HEK293 (cell line): ENCODE measurements around the gene ZNF530.

ENCODE experiments used
- GLIS1 ChIP-seq: fragments of 450-650 bp; formaldehyde crosslinking; IDR thresholded peaks from 2 replicates; pipeline ENCODE4 v1.5.1; 2016; ENCODE audit warnings: missing biosample characterization, missing genetic modification characterization
- KLF7 ChIP-seq: fragments of 450-650 bp; formaldehyde crosslinking; IDR thresholded peaks from 2 replicates; pipeline ENCODE4 v1.5.1; 2016; ENCODE audit warnings: missing biosample characterization, missing genetic modification characterization, borderline replicate concordance
- MEIS1 ChIP-seq: sonication (generic); formaldehyde crosslinking; IDR thresholded peaks from 2 replicates; pipeline ENCODE4 v1.8.1; 2022; ENCODE audit warnings: missing genetic modification reagents, mild to moderate bottlenecking, borderline replicate concordance
- OVOL3 ChIP-seq: fragments of 450-650 bp; formaldehyde crosslinking; IDR thresholded peaks from 2 replicates; pipeline ENCODE4 v1.5.1; 2016; ENCODE audit warnings: missing biosample characterization, missing genetic modification characterization
- ZBTB7A ChIP-seq: fragments of 450-650 bp; formaldehyde crosslinking; IDR thresholded peaks from 2 replicates; pipeline ENCODE4 v1.5.1; 2016; ENCODE audit warnings: low read depth, missing biosample characterization, missing genetic modification characterization
- ZFP69B ChIP-seq: fragments of 450-650 bp; formaldehyde crosslinking; IDR thresholded peaks from 2 replicates; pipeline ENCODE4 v1.5.1; 2016; ENCODE audit warnings: missing biosample characterization, missing genetic modification characterization
- ZNF10 ChIP-seq: fragments of 450-650 bp; formaldehyde crosslinking; IDR thresholded peaks from 2 replicates; pipeline ENCODE4 v1.5.1; 2017; ENCODE audit warnings: missing biosample characterization, missing genetic modification characterization
- ZNF211 ChIP-seq: fragments of 450-650 bp; formaldehyde crosslinking; IDR thresholded peaks from 2 replicates; pipeline ENCODE4 v1.5.1; 2016; ENCODE audit warnings: low read depth, missing biosample characterization, missing genetic modification characterization
- ZNF24 ChIP-seq: fragments of 450-650 bp; formaldehyde crosslinking; IDR thresholded peaks from 2 replicates; pipeline ENCODE4 v1.5.1; 2016; ENCODE audit warnings: missing biosample characterization, missing genetic modification characterization
- ZNF335 ChIP-seq: fragments of 450-650 bp; formaldehyde crosslinking; conservative IDR thresholded peaks from 2 replicates; pipeline ENCODE4 v1.5.1; 2016; ENCODE audit warnings: missing biosample characterization, missing genetic modification characterization
- ZNF354C ChIP-seq: fragments of 450-650 bp; formaldehyde crosslinking; IDR thresholded peaks from 2 replicates; pipeline ENCODE4 v1.5.1; 2016; ENCODE audit warnings: missing biosample characterization, missing genetic modification characterization, low read depth, borderline replicate concordance
- ZNF37A ChIP-seq: fragments of 450-650 bp; IDR thresholded peaks from 2 replicates; pipeline ENCODE4 v1.5.1; 2018; ENCODE audit warnings: missing biosample characterization, missing genetic modification characterization
- ZNF518A ChIP-seq: fragments of 450-650 bp; formaldehyde crosslinking; conservative IDR thresholded peaks from 2 replicates; pipeline ENCODE4 v1.5.1; 2016; ENCODE audit warnings: low read depth, missing biosample characterization, missing genetic modification characterization
- ZNF560 ChIP-seq: fragments of 450-650 bp; formaldehyde crosslinking; IDR thresholded peaks from 2 replicates; pipeline ENCODE4 v1.5.1; 2017; ENCODE audit warnings: missing biosample characterization, missing genetic modification characterization, borderline replicate concordance
- ZNF658 ChIP-seq: fragments of 450-650 bp; formaldehyde crosslinking; IDR thresholded peaks from 2 replicates; pipeline ENCODE4; 2016; ENCODE audit warnings: missing biosample characterization, missing genetic modification characterization
- ZNF660 ChIP-seq: fragments of 450-650 bp; IDR thresholded peaks from 2 replicates; pipeline ENCODE4 v1.5.1; 2018; ENCODE audit warnings: missing biosample characterization, mild to moderate bottlenecking, missing genetic modification characterization
- ZNF701 ChIP-seq: fragments of 450-650 bp; formaldehyde crosslinking; IDR thresholded peaks from 2 replicates; pipeline ENCODE4 v1.5.1; 2016; ENCODE audit warnings: missing biosample characterization, missing genetic modification characterization
- ZSCAN23 ChIP-seq: fragments of 450-650 bp; formaldehyde crosslinking; IDR thresholded peaks from 2 replicates; pipeline ENCODE4 v1.5.1; 2016; ENCODE audit warnings: missing biosample characterization, missing genetic modification characterization
- TF ChIP-seq, protein P1 (sequence below): fragments of 450-650 bp; formaldehyde crosslinking; IDR thresholded peaks from 2 replicates; pipeline ENCODE4 v1.5.1; 2016; ENCODE audit warnings: missing biosample characterization, missing genetic modification characterization
- TF ChIP-seq, protein P2 (sequence below): fragments of 450-650 bp; formaldehyde crosslinking; conservative IDR thresholded peaks from 2 replicates; pipeline ENCODE4 v1.5.1; 2016; ENCODE audit warnings: low read depth, missing biosample characterization, missing genetic modification characterization
- TF ChIP-seq, protein P3 (sequence below): fragments of 450-650 bp; formaldehyde crosslinking; IDR thresholded peaks from 2 replicates; pipeline ENCODE4 v1.5.1; 2016; ENCODE audit warnings: missing biosample characterization, missing genetic modification characterization

Gene ZNF530

DNA sequence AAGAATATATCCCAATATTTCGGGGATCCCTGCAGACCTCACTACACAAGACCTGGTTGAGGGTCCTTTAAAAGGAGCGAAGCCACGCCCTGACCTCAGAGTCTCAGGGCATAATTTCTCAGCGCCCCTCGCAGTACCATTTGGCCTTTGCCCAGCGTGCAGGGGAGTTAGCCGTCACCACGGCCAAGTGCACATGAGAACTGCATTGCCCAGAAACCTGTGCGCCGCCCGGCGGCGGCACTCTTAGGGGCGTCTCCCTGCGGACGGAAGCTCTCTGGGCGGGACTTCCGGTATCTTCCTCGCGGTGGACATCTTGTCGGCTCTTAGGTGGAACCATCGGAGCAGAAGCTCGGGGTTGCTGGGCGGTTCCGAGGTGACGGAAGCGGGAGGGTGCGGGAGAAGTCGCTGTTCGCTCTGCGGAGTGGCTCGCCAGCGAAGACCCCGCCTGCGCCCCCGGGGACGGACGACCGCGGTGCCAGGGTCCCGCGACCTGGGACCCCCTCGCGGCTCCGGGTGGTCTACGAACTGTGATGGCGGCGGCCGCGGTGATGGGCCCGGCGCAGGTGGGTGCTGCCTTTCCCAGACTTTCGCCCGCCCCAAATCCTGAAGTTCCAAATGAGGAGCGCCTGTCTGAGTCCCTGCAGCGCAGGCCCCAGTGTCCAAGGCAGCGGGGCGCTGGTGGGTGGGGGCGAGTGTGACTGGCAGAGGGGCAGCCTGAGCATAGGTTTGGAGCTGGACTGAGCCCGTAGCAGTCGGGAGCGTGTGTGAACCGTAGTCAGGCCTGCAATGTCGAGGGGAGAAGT lies 14.5 kb downstream of the ZNF530 start, which contains the start of gene ZNF134 (continued):
- TF ChIP-seq ZNF660 (tag by site-specific recombination) (0 out of 2 replicates have a peak, but pooled peaks have one; percentile 16), ZNF37A (tag by site-specific recombination) (no peak), ZNF701 (no peak), KLF7 (tag by site-specific recombination) (peak; percentile 57; the same call in 1 of the 2 replicates), ZNF211 (tag by site-specific recombination) (no peak), ZNF560 (tag by site-specific recombination) (0 out of 2 replicates have a peak, but pooled peaks have one; percentile 1), ZNF24 (tag by site-specific recombination) (no peak), ZNF354C (tag by site-specific recombination) (no peak), ZNF10 (peak; percentile 27; the same call in 1 of the 2 replicates), GLIS1 (tag by site-specific recombination) (0 out of 2 replicates have a peak, but pooled peaks have one; percentile 29), ZSCAN23 (tag by site-specific recombination) (no peak), MEIS1 (CRISPR knock-in tag) (no peak), ZBTB7A (tag by site-specific recombination) (0 out of 2 replicates have a peak, but pooled peaks have one; percentile 51), ZNF518A (tag by site-specific recombination) (peak; percentile 85), ZNF335 (tag by site-specific recombination) (peak; percentile 83), OVOL3 (tag by site-specific recombination) (no peak), ZFP69B (tag by site-specific recombination) (peak; percentile 29; the same call in 1 of the 2 replicates), ZNF658 (no peak)
- TF ChIP-seq, protein P1, sequence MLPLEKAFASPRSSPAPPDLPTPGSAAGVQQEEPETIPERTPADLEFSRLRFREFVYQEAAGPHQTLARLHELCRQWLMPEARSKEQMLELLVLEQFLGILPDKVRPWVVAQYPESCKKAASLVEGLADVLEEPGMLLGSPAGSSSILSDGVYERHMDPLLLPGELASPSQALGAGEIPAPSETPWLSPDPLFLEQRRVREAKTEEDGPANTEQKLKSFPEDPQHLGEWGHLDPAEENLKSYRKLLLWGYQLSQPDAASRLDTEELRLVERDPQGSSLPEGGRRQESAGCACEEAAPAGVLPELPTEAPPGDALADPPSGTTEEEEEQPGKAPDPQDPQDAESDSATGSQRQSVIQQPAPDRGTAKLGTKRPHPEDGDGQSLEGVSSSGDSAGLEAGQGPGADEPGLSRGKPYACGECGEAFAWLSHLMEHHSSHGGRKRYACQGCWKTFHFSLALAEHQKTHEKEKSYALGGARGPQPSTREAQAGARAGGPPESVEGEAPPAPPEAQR (tag by site-specific recombination) = no peak
- TF ChIP-seq, protein P2, sequence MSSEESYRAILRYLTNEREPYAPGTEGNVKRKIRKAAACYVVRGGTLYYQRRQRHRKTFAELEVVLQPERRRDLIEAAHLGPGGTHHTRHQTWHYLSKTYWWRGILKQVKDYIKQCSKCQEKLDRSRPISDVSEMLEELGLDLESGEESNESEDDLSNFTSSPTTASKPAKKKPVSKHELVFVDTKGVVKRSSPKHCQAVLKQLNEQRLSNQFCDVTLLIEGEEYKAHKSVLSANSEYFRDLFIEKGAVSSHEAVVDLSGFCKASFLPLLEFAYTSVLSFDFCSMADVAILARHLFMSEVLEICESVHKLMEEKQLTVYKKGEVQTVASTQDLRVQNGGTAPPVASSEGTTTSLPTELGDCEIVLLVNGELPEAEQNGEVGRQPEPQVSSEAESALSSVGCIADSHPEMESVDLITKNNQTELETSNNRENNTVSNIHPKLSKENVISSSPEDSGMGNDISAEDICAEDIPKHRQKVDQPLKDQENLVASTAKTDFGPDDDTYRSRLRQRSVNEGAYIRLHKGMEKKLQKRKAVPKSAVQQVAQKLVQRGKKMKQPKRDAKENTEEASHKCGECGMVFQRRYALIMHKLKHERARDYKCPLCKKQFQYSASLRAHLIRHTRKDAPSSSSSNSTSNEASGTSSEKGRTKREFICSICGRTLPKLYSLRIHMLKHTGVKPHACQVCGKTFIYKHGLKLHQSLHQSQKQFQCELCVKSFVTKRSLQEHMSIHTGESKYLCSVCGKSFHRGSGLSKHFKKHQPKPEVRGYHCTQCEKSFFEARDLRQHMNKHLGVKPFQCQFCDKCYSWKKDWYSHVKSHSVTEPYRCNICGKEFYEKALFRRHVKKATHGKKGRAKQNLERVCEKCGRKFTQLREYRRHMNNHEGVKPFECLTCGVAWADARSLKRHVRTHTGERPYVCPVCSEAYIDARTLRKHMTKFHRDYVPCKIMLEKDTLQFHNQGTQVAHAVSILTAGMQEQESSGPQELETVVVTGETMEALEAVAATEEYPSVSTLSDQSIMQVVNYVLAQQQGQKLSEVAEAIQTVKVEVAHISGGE (tag by site-specific recombination) = peak; percentile 83
- TF ChIP-seq, protein P3, sequence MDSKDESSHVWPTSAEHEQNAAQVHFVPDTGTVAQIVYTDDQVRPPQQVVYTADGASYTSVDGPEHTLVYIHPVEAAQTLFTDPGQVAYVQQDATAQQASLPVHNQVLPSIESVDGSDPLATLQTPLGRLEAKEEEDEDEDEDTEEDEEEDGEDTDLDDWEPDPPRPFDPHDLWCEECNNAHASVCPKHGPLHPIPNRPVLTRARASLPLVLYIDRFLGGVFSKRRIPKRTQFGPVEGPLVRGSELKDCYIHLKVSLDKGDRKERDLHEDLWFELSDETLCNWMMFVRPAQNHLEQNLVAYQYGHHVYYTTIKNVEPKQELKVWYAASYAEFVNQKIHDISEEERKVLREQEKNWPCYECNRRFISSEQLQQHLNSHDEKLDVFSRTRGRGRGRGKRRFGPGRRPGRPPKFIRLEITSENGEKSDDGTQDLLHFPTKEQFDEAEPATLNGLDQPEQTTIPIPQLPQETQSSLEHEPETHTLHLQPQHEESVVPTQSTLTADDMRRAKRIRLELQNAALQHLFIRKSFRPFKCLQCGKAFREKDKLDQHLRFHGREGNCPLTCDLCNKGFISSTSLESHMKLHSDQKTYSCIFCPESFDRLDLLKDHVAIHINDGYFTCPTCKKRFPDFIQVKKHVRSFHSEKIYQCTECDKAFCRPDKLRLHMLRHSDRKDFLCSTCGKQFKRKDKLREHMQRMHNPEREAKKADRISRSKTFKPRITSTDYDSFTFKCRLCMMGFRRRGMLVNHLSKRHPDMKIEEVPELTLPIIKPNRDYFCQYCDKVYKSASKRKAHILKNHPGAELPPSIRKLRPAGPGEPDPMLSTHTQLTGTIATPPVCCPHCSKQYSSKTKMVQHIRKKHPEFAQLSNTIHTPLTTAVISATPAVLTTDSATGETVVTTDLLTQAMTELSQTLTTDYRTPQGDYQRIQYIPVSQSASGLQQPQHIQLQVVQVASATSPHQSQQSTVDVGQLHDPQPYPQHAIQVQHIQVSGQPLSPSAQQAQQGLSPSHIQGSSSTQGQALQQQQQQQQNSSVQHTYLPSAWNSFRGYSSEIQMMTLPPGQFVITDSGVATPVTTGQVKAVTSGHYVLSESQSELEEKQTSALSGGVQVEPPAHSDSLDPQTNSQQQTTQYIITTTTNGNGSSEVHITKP = peak; percentile 86
